Activated T-cell treated with anti-CD3 and anti-CD28 coated beads, Interleukin-2, amount 50 U/mL, for 1 hour (primary cell): ENCODE data around the gene WEE1.

Experiments used
- DNase-seq: peaks from one replicate; pipeline ENCODE4 v3.0.0-alpha.2; 2020

The WEE1 gene

DNA sequence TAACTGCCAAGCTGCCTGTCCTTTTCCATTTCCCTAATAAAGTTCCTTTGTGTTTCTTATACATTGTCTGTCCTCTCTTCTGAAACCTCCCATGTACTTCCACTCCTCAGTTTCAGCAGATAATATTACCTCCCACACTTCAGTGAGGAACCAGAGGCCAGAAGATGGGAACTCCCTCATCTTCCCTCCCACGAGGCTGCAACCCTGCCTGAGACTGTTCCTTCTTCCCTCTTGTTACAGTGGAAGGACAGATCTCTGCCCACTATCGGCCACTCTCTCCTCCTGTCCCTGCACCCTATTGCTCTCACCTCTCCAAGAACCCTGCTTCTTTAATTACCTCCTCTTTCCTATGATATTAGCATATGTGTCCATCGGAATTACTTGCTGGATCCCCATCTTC, 52.3 kb downstream of the WEE1 start:
- no peak for DNase-seq

DNA sequence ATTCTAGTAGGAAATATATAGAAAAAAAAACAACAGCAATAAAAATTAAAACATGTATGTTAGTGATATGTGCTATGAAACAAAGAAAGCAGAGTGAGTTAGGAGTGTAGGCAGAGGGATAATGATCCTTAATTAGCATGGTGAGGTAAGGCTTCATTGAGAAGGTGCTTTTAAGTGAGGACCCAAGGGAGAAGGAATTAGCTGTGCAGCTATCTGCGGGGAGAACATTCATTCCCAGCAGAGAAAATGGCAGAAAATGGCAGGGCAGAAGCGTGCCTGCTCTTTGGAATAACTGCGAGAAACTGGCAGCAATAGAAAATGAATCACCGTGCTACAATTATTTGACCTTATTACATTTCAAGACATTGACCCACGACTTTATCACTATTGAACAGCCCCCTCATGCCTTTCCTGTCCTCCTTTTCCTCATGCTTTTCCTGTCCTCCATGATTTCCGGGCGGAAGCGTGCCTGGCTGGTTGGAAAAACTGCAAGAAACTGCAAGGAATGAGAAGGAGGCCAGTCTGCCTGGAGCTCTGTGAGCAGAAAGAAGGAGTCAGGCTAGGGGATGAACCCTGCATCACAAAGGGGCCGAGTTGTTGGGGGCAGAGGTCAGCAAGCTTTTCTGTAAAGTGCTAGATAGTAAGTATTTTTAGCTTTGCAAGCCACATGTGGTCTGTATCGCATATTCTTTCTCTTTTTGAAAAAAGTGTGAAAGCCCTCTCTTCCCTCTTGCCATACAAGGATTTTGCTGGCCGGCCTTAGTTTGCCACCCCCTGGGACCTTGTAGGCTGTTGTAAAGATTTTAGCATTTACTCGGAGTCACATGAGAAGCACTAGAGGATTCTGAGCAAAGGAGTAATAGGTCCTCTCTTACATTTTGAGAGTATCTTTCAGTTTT, 53.3 kb downstream of the WEE1 start:
- no peak for DNase-seq

DNA sequence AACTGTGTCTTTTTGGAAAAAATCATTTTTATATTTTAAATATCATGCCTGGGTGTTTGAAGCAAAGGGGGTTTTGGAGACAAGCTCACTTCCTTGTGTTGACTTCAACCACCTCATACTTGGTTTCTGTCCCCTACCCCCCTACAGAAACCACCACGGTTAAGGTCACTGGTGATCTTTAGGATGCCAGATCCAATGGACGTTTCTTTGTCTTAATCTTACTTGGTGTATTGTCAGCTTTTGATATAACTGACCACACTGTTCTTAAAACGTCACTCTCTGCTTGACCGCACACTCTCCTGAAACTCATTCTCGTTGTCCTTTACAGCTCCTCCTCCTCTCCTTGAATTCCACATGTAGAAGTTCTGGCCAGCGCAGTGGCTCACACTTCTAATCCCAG, 55.6 kb downstream of the WEE1 start:
- DNase-seq, result no peak

- DNase-seq, result no peak
These were observed 60.2 kb downstream of the WEE1 start for GRCh38 chr11:9633679-9634078.

DNA sequence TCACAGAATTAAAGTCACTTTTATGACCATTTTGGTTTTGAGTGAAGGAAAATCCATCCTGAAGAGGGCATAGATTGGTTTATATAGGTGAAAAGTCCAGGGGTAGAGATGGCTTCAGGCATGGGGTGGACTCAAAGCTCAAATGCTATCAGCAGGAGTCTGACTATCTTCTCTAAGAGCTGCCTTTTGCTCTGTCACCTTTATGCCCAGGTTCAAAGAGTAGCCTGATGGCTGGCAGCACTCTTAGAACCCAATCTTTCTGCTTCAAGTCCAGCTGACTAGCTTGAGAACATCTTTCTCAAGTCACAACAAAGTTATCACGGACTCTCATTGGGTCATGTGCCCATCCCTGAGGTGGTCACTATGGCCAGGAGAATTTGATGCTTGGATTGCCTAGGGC, 63.2 kb downstream of the WEE1 start:
- no peak for DNase-seq

DNA sequence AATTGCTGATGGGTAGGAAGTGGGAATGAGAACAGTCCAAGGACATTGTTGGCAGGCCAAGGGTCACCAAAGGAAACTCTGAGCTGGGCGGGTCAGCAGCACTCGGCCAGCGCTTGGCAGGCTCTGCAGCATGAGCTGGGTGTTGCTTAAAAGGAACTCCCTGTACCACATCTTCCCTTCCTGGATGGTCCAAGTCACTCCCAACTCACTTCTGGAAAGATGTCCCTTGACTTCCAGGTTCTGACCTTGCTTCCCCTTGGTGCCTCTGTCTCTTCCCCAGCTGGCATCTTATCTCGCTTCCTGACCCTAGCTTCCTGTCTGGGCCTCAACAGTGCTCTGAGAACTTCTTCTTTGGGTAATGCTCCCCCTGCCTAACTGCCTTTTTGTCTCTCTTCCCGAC, 65.6 kb downstream of the WEE1 start:
- DNase-seq, result no peak
